Activated CD8-positive, alpha-beta memory T cell treated with anti-CD3 and anti-CD28 coated beads for 48 hours (primary cell): Measurements from ENCODE around the gene NME1.

ENCODE experiments used
- DNase-seq, 3 experiments: peaks; one replicate each; pipeline ENCODE4 v3.0.0-alpha.2; 2020; ENCODE audit warnings: low read depth in 2 of 3, low spot score in 2 of 3

The NME1 gene

DNA sequence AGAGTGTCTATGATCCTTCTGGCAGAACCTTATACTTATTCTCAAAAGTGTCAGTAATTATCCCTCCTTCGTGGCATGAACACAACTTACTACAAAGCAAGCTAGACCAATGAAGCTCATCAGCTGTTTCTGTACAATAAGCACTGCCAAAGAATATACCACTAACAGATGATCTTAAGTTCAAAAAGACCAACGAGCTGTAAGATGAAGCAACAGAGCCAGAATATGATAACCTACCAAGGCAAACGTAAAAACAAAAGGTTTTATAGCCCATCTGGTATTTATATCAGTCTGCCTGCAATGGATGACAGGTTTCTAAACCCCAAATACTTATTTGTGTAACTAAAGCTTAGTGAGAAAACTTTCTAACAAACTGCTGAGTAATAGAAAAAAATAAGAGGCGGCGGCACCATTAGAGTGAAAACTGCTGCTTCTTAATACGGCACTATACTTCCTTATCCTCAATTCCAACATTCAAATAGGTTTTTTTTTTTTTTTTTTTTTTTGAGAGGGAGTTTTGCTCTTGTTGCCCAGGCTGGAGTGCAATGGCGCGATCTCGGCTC lies 35.0 kb downstream of the NME1 start:
- DNase-seq, result no peak

DNA sequence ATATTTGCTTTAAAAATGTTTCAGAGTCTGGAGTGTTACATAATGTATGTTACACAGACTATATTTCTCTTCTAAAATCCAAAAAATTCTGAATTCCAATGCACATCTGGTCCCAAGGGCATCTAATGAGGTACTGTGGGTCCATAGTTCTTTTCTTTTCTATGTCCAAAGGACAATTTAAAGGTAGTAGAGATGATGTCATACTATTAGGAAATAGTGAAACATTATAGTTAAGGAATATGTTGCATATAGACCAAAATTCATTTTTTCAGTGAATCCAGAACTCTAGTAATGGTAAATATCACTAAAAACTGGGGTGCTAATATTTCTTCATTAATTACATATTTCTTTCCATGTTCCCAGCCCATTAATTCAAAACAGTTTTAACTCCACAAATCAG lies 35.8 kb downstream of the NME1 start:
- DNase-seq, result no peak

DNA sequence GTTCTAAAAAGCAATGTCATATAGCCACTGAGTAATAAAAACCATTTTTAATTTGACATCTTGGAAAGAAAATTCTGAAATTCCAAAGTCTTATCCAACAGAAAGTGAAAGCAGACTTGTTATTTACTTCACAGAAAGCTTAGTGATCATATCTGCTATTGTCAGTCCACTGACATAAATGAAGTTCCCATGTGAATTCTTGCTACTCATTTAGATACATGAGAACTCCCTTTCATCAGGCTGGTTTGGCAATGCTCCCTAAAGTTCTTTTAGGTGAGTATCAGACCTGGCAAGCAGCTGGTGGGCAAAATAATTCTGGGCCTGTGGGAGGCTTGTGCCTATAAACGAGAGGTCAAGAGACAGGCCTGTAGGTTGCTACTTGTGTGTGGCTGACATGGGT lies 36.3 kb downstream of the NME1 start:
- DNase-seq, result no peak

DNA sequence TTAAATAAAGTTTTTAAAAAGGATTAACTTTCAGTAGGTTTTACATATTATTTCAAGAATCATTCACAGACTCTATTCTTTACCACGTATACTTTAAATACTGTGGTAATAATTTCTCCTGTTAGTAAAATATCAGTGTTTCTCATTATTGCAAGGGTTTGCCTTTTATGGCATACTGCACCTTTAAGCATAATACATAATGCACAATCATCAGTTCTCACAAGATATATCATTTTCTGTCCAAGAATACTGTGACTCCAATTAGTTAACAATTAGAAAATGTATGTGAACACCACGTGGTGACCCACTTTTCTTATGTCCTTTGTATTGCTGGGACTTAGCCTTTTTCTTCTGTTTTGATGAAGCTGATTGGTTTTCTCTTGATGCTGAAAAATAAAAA lies 38.5 kb downstream of the NME1 start:
- no peak for DNase-seq

DNA sequence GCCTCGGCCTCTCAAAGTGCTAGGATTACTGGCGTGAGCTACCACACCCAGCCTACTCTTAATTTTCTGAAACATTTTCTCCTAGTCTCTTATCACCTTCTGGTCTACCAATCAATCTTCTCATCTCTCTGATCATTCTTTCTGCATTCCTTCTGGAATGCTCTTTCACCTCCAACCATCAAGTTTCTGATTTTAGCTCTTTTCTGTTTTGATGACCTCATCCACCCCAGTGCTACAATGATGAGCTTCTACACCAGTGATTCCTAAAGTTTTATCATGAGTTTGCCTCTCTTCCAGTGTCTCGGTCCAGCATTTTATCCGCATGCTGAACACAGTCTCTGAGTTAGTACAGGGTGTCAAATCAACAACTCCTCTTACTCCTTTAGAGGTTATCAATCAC lies 44.4 kb downstream of the NME1 start:
- DNase-seq, result no peak

DNA sequence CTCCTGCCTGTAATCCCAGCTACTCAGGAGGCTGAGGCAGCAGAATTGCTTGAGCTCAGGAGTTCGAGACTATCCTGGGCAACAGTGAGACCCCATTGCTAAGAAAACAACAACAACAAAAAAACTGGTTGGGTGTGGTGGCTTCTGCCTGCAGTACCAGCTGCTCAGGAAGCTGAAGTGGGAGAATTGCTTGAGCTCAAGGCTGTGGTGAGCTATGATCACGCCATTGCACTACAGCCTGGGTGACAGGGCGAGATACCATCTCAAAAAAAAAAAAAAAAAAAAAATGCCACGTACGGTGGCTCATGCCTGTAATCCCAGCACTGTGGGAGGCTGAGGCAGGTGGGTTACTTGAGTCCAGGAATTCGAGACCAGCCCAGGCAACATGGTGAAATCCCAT lies 46.9 kb downstream of the NME1 start:
- no peak for DNase-seq

DNA sequence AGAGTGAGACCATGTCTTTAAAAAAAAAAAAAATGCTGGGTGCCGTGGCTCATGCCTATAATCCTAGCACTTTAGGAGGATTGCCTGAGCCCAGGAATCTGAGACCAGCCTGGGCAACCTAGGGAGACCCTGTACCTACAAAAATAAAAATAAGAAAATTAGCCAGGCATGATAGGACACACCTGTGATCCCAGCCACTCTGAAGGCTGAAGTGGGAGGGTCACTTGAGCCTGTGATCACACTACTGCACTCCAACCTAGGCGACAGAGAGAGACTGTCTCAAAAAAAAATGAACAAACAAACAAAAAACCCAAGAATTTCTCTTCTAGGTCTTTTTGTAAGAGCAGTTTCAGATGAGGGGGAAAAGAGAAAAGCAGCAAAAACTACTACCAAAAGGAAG lies 47.5 kb downstream of the NME1 start:
- DNase-seq, result no peak

DNA sequence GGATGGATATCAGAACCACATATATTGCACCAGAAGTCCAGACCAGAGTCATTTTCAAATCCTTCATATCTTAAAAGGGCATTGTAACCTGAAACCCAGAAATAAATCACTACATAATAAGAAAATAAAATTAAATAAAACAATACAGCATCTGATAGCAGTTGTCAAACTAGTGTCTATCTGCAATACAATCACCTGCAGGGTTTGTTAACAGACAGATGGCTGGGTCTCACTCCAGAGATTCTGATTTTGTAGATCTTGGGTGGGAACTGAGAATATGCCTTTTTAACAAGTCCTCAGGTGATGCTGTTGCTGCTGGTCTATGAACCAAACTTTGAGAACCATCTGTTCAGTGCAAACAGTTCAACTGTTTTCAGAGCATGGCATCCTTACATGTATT lies 50.5 kb downstream of the NME1 start:
- DNase-seq, result no peak
